T-helper 1 cell treated with Interleukin-12 subunit alpha and Interleukin-12 subunit beta and Interleukin-4 antibody, amounts not matched to agents 30 μg/mL and 1 μg/mL, for 36 hours (primary cell): ENCODE measurements around the gene ASPG.

Experiments used
- H3K27ac Mint-ChIP-seq: one replicate; pipeline ENCODE4 v1.8.0; 2021; ENCODE audit warnings: mild to moderate bottlenecking, mixed read lengths
- H3K27me3 Mint-ChIP-seq: one replicate; pipeline ENCODE4 v1.8.0; 2021; ENCODE audit warnings: low read depth, mixed read lengths
- H3K36me3 Mint-ChIP-seq: one replicate; pipeline ENCODE4 v1.8.0; 2021; ENCODE audit warnings: low read depth, mixed read lengths
- H3K4me1 Mint-ChIP-seq: one replicate; pipeline ENCODE4 v1.8.0; 2021; ENCODE audit warnings: low read depth, mixed read lengths
- H3K4me3 Mint-ChIP-seq: one replicate; pipeline ENCODE4 v1.8.0; 2021; ENCODE audit warnings: mild to moderate bottlenecking, moderate library complexity, mixed read lengths
- H3K9me3 Mint-ChIP-seq: one replicate; pipeline ENCODE4 v1.8.0; 2021; ENCODE audit warnings: mixed read lengths

Gene ASPG

GRCh38 chr14:104135904-104136471 lies 50.5 kb downstream of the ASPG start:
- no peaks in the 10 kb centered on the region for H3K36me3 Mint-ChIP-seq
- H3K9me3 Mint-ChIP-seq: no peaks in the 10 kb centered on the region
- no peak overlapping the region for H3K27ac Mint-ChIP-seq
- H3K27me3 Mint-ChIP-seq: peaks cover 30% of the 10 kb centered on the region
- H3K4me1 Mint-ChIP-seq: peaks cover 4% of the 10 kb centered on the region
- H3K4me3 Mint-ChIP-seq: no peak overlapping the region

DNA sequence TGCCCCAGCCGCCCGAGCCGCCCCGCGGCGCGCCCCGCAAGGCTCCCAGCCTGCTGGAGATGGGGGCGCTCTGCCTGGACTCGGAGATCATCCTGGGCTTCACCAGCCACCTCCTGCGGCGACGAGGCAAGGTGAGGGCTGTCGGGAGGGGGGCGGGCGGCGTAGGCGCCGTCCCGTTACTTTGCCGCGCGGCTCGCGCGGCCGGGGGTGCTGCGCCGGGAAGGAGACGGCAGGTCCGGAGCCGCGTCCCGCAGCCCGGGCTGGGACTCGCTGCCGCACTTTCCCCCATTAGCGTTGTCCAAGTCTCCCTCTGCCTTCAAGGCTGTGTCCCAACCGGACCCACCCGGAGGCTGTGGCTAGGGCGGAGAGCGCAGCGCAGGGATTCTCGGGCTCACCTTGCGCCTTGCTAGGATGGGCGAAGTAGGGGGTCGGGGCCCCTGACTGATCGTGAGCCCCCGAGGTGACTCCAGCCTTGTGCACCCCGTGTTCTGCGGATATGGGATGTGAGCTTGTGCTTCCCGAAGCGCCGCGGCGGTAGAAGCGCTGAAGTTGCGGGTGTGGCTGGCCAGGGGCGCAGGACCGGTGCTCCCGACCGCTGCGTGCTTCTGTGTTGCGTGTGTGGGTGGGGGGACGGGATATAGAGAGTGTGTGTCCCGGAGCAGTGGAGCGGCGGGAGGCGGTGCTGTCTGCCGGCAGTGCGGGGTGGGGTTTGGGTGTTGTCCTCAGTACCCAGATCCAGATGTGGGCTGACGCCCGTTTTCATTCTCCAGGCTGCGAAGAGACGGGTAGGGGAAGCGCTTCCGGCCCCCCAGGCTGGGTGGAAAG lies 51.2 kb downstream of the ASPG start:
- Mint-ChIP-seq H3K4me1 (peaks cover 4% of the 10 kb centered on the region), H3K36me3 (no peaks in the 10 kb centered on the region), H3K4me3 (peak overlapping the region; percentile 25), H3K27me3 (peaks cover 30% of the 10 kb centered on the region), H3K9me3 (no peaks in the 10 kb centered on the region), H3K27ac (no peak overlapping the region)

GRCh38 chr14:104137297-104138097 lies 52.0 kb downstream of the ASPG start:
- H3K27me3 Mint-ChIP-seq: peaks cover 30% of the 10 kb centered on the region
- no peak overlapping the region for H3K27ac Mint-ChIP-seq
- H3K4me1 Mint-ChIP-seq: peaks cover 4% of the 10 kb centered on the region
- no peaks in the 10 kb centered on the region for H3K36me3 Mint-ChIP-seq
- no peak overlapping the region for H3K4me3 Mint-ChIP-seq
- H3K9me3 Mint-ChIP-seq: no peaks in the 10 kb centered on the region

GRCh38 chr14:104138098-104138717 lies 52.7 kb downstream of the ASPG start, which contains the start of gene KIF26A:
KIF26A (plus strand) TSS chr14:104138587; CDS start chr14:104138723, 136 bp downstream.
- peaks cover 4% of the 10 kb centered on the region for H3K4me1 Mint-ChIP-seq
- H3K4me3 Mint-ChIP-seq: no peak within 1 kb of the TSS
- no peaks in the 10 kb centered on the region for H3K36me3 Mint-ChIP-seq
- H3K27ac Mint-ChIP-seq: no peak within 1 kb of the TSS
- H3K9me3 Mint-ChIP-seq: no peaks in the 10 kb centered on the region
- H3K27me3 Mint-ChIP-seq: peaks cover 30% of the 10 kb centered on the region

DNA sequence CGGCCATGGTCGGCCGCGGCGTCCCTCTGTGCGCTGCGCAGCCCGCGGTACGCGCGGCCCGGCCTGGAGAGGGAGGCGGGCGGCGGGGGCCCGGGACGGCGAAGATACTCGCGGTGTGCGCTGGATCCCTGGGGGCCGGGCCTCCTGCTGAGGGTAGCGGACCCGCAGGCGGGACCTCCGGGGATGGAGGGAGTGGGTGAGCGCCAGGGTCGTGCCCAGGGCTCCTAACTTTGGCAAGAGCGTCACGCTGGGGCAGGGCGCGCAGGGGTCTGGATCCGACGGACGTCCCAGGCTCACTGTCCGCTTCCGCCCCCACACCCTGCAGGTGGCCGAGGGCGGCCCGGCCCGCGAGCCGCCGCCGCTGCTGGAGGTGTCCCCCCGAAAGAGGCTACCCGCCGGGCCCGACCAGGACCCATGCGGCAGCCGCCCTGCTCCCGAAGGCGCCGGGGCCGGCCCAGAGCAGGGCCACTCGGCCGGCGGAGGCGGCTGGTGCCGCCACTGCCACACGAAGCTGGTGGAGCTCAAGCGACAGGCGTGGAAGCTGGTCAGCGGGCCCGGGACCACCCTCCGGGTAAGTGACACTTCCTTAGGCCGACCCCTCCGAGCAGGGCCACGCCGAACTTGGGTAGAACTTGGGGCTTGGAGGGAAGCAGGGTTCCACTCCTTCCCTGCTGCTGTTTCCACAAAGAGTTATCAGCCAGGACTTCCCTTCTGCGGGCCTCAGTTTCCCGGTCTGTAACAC lies 53.4 kb downstream of the ASPG start:
- no peaks in the 10 kb centered on the region for H3K9me3 Mint-ChIP-seq

GRCh38 chr14:104139460-104140212 lies 54.1 kb downstream of the ASPG start:
- Mint-ChIP-seq H3K36me3 (no peaks in the 10 kb centered on the region), H3K4me1 (peaks cover 4% of the 10 kb centered on the region), H3K4me3 (no peak overlapping the region), H3K9me3 (no peaks in the 10 kb centered on the region), H3K27ac (no peak overlapping the region), H3K27me3 (peaks cover 18% of the 10 kb centered on the region)

More for the DNA sequence above, 53.4 kb downstream of the ASPG start:
- Mint-ChIP-seq H3K36me3 (no peaks in the 10 kb centered on the region), H3K27me3 (peaks cover 26% of the 10 kb centered on the region), H3K4me1 (peaks cover 4% of the 10 kb centered on the region), H3K4me3 (no peak overlapping the region), H3K27ac (no peak overlapping the region)

GRCh38 chr14:104140213-104140462 lies 54.6 kb downstream of the ASPG start:
- no peak overlapping the region for H3K4me3 Mint-ChIP-seq
- no peaks in the 10 kb centered on the region for H3K9me3 Mint-ChIP-seq
- H3K4me1 Mint-ChIP-seq: peaks cover 4% of the 10 kb centered on the region
- no peak overlapping the region for H3K27ac Mint-ChIP-seq
- H3K27me3 Mint-ChIP-seq: peaks cover 13% of the 10 kb centered on the region
- H3K36me3 Mint-ChIP-seq: no peaks in the 10 kb centered on the region

GRCh38 chr14:104140463-104141331 lies 55.2 kb downstream of the ASPG start:
- no peak overlapping the region for H3K27ac Mint-ChIP-seq
- no peaks in the 10 kb centered on the region for H3K36me3 Mint-ChIP-seq
- H3K4me1 Mint-ChIP-seq: peaks cover 4% of the 10 kb centered on the region
- no peaks in the 10 kb centered on the region for H3K9me3 Mint-ChIP-seq
- H3K27me3 Mint-ChIP-seq: peaks cover 8% of the 10 kb centered on the region
- H3K4me3 Mint-ChIP-seq: no peak overlapping the region

DNA sequence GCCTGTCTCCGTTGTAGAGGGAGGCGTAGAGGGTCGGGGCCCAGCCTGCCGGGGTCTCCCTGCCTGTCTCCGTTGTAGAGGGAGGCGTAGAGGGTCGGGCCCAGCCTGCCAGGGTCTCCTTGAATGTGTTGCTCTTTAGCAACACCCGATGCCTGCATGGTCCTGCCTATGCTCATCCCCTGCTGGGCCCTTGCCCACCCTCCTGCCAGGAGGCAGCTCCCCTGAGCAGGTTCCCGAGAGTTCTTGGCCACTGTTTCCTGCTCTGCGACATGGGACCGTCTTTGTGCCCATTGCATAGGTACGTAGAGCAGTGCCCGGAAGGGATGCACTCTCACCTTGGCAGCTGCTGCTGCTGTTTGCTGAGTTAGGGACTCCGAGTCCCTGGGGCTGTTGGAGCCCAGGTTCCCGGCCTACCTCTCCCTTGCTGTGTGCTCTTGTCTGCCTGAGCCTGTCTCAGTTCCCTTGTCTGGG lies 56.2 kb downstream of the ASPG start:
- no peak overlapping the region for H3K4me3 Mint-ChIP-seq

DNA sequence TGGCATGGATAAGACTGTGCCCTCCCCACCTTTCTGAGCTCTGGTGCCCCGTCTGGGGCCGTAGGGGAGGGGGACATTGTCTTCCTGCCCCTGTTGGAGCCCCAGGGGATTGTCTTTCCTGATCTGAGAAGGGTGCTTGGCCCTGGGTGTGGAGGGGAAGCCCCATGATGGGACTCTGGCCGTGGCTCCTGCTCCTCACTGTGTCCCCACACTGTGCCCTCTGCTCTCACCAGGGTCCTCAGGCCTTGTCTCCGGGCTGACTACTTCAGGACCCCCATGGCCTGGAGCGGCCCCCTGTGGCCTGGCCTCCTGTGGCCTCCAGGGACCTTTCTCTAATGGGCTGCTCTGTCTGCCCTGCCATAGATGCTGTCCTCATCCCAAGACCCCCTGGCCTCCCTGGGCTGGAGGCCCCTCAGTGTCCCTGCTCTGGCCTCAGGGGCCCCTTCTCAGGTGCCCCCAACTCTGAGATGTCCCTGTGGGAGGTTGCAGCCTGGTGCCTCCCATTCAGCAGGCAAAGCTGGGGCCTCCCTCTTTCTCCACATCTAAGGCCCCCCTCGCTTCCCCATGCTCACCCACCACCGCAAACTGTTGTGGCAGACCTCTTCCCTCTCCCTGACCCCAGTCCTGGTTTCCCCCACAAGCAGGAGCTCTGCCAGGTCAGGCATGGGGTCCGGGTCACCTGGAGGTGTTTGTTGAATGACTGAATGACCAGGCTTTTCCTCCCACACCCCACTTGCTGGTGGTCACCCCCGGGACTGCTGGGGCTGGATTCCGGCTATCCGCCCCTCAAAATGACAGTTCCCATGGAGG lies 56.8 kb downstream of the ASPG start:
- Mint-ChIP-seq H3K27me3 (peaks cover under 1% of the 10 kb centered on the region), H3K27ac (no peak overlapping the region), H3K9me3 (no peaks in the 10 kb centered on the region), H3K36me3 (no peaks in the 10 kb centered on the region), H3K4me3 (no peak overlapping the region), H3K4me1 (no peaks in the 10 kb centered on the region)

More for the DNA sequence above, 56.2 kb downstream of the ASPG start:
- H3K27me3 Mint-ChIP-seq: peaks cover 8% of the 10 kb centered on the region
- H3K9me3 Mint-ChIP-seq: no peaks in the 10 kb centered on the region
- peaks cover 4% of the 10 kb centered on the region for H3K4me1 Mint-ChIP-seq
- H3K36me3 Mint-ChIP-seq: no peaks in the 10 kb centered on the region
- H3K27ac Mint-ChIP-seq: no peak overlapping the region

GRCh38 chr14:104142946-104143470 lies 57.5 kb downstream of the ASPG start:
- Mint-ChIP-seq H3K27me3 (no peaks in the 10 kb centered on the region), H3K9me3 (no peaks in the 10 kb centered on the region), H3K4me1 (no peaks in the 10 kb centered on the region), H3K27ac (no peak overlapping the region), H3K36me3 (no peaks in the 10 kb centered on the region), H3K4me3 (no peak overlapping the region)
